Measurements from ENCODE around the gene POLR3H. TPM values are rescaled to one million over a fixed set of nuclear protein-coding genes. Genes with fewer than 3 reads are reported as not detected.

Gene POLR3H
- total and polyA plus RNA-seq, 12 donors: 18.7 to 92.6 (median 45.4) TPM

- no peaks in the 10 kb centered on the region for H3K4me1 ChIP-seq (replicated peaks in 1 of 2)
- WGBS, 4 donors: 55 to 68% (median 57%) methylated on average over 4 to 19 of the region's 19 CpGs
- H3K36me3 ChIP-seq (replicated peaks in 1 of 2): peaks cover 0 to 42% of the 10 kb centered on the region in 2 donors
- intact Hi-C loops (cut with DNase I): no loop called here
- no peaks in the 10 kb centered on the region for H3K27me3 ChIP-seq
- peak overlapping the region in 3 of 5 donors; percentile 8 to 56 (median 50) for H3K27ac ChIP-seq
- H3K4me3 ChIP-seq: no peak overlapping the region
- TF ChIP-seq POLR2A (IDR thresholded peaks at IDR 0.05): no peak
- TF ChIP-seq, protein P1, sequence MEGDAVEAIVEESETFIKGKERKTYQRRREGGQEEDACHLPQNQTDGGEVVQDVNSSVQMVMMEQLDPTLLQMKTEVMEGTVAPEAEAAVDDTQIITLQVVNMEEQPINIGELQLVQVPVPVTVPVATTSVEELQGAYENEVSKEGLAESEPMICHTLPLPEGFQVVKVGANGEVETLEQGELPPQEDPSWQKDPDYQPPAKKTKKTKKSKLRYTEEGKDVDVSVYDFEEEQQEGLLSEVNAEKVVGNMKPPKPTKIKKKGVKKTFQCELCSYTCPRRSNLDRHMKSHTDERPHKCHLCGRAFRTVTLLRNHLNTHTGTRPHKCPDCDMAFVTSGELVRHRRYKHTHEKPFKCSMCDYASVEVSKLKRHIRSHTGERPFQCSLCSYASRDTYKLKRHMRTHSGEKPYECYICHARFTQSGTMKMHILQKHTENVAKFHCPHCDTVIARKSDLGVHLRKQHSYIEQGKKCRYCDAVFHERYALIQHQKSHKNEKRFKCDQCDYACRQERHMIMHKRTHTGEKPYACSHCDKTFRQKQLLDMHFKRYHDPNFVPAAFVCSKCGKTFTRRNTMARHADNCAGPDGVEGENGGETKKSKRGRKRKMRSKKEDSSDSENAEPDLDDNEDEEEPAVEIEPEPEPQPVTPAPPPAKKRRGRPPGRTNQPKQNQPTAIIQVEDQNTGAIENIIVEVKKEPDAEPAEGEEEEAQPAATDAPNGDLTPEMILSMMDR (IDR thresholded peaks at IDR 0.05): peak; percentile 65 to 84 (median 76)
- H3K9me3 ChIP-seq (replicated peaks in 1 of 3): no peaks in the 10 kb centered on the region
- peak; percentile 70 to 89 (median 82) for DNase-seq
These were observed 11.1 kb downstream of the POLR3H start for GRCh38 chr22:41532908-41533825.

- WGBS, 4 donors: 85 to 93% (median 86%) methylated on average over 14 to 17 of the region's 17 CpGs
- no peak for DNase-seq
- Histone ChIP-seq H3K27ac (peak overlapping the region in 2 of 5 donors; percentile 3 to 30), H3K27me3 (no peaks in the 10 kb centered on the region), H3K4me3 (no peak overlapping the region), H3K9me3 (replicated peaks in 1 of 3) (no peaks in the 10 kb centered on the region), H3K4me1 (replicated peaks in 1 of 2) (peaks cover 0 to 4% of the 10 kb centered on the region in 2 donors), H3K36me3 (replicated peaks in 1 of 2) (peaks cover 0 to 54% of the 10 kb centered on the region in 2 donors)
- intact Hi-C loops (cut with DNase I): no loop called here
- TF ChIP-seq POLR2A (IDR thresholded peaks at IDR 0.05): no peak
- TF ChIP-seq, protein P1 (IDR thresholded peaks at IDR 0.05): no peak
These were observed 12.4 kb downstream of the POLR3H start for GRCh38 chr22:41531715-41532477.

- H3K27ac ChIP-seq: peak overlapping the region in 1 of 5 donors; percentile 30
- no peak overlapping the region for H3K4me3 ChIP-seq
- no peaks in the 10 kb centered on the region for H3K9me3 ChIP-seq (replicated peaks in 1 of 3)
- no peak for TF ChIP-seq POLR2A (IDR thresholded peaks at IDR 0.05)
- TF ChIP-seq, protein P1 (IDR thresholded peaks at IDR 0.05): no peak
- 80 to 86% (median 83%) methylated on average over 8 to 18 of the region's 18 CpGs for WGBS, 4 donors
- no peak for DNase-seq
- H3K4me1 ChIP-seq (replicated peaks in 1 of 2): peaks cover 0 to 10% of the 10 kb centered on the region in 2 donors
- peaks cover 0 to 62% of the 10 kb centered on the region in 2 donors for H3K36me3 ChIP-seq (replicated peaks in 1 of 2)
- H3K27me3 ChIP-seq: no peaks in the 10 kb centered on the region
- intact Hi-C loops (cut with DNase I): no loop called here
These were observed 13.2 kb downstream of the POLR3H start for GRCh38 chr22:41530890-41531714.

Measured in adrenal gland (tissue), 12 donors.